GM12865 (cell line): ENCODE measurements around the gene RNF13.

Experiments
- DNase-seq: peaks from one replicate; pipeline ENCODE4 v3.0.0; 2010; ENCODE audit warnings: low read depth
- H3K4me3 ChIP-seq: 2 replicates; pipeline ENCODE4 v1.5.1; 2011; ENCODE audit warnings: mild to moderate bottlenecking, low read depth, low read length, control low read depth
- TF ChIP-seq, protein P1 (sequence below): IDR thresholded peaks from 2 replicates; pipeline ENCODE4 v1.5.1; 2011; ENCODE audit warnings: low read length, control low read depth, low read depth, inconsistent platforms; ENCODE audit not compliant: insufficient read depth; ENCODE audit errors: missing control alignments

Gene RNF13

DNA sequence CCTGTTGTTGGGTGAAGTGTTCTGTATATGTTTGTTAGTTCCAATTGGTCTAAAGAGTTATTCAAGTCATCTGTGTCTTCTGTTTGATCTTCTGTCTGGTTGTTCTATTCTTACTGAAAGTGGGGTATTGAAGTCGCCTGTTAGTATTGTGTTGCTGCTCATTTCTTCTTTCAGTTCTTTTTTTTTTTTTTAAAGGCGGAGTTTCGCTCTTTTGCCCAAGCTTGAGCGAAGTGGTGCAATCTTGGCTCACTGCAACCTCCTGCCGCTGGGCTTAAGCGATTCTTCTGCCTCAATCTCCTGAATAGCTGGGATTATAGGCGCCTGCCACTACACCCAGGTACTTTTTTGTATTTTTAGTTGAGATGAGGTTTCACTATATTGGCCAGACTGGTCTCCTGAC lies 134.2 kb downstream of the RNF13 start:
- TF ChIP-seq, protein P1, sequence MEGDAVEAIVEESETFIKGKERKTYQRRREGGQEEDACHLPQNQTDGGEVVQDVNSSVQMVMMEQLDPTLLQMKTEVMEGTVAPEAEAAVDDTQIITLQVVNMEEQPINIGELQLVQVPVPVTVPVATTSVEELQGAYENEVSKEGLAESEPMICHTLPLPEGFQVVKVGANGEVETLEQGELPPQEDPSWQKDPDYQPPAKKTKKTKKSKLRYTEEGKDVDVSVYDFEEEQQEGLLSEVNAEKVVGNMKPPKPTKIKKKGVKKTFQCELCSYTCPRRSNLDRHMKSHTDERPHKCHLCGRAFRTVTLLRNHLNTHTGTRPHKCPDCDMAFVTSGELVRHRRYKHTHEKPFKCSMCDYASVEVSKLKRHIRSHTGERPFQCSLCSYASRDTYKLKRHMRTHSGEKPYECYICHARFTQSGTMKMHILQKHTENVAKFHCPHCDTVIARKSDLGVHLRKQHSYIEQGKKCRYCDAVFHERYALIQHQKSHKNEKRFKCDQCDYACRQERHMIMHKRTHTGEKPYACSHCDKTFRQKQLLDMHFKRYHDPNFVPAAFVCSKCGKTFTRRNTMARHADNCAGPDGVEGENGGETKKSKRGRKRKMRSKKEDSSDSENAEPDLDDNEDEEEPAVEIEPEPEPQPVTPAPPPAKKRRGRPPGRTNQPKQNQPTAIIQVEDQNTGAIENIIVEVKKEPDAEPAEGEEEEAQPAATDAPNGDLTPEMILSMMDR = no peak
- no peak overlapping the region for H3K4me3 ChIP-seq
- DNase-seq = no peak

DNA sequence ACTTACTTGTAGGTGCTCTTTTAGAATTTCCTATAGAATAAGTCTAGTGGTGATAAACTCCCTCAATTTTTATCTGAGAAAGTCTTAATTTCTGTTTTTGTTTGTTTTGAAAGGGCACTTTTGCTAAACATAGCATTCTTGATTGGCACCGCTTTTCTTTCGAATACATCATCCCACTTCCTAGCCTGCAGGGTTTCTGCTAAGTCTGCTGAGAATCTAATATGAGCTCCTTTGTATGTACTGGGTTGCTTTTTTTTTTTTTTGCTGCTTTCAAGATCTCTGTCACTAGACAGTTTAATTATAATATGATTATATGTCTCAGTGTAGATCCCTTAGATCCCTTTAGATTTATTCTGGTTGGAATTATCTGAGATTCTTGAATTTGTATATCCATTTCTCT lies 136.2 kb downstream of the RNF13 start:
- no peak for DNase-seq
- TF ChIP-seq, protein P1 = no peak
- no peak overlapping the region for H3K4me3 ChIP-seq

- TF ChIP-seq, protein P1 = no peak
- H3K4me3 ChIP-seq = no peak overlapping the region
- no peak for DNase-seq
Observed at GRCh38 chr3:149954812-149955211, 141.8 kb downstream of the RNF13 start.

DNA sequence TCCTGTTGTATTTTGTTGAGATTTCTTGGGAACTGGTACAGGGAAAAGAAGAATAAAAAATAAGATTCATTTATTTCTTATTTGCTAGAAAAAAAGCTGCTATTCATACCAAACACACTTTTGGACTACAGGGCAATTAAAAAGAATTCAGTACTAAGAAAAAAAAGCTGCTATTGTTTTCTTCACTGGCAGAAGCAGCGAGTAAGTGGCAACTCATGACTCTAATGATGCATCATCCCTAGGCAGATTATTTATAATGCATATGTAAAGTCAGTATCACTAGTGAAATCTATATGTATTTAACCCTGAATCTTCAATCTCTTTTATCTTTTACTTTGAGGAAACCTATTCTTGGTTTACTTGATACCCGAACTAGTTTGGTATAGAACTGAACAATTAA lies 142.4 kb downstream of the RNF13 start:
- TF ChIP-seq, protein P1 = no peak
- H3K4me3 ChIP-seq = no peak overlapping the region
- no peak for DNase-seq

DNA sequence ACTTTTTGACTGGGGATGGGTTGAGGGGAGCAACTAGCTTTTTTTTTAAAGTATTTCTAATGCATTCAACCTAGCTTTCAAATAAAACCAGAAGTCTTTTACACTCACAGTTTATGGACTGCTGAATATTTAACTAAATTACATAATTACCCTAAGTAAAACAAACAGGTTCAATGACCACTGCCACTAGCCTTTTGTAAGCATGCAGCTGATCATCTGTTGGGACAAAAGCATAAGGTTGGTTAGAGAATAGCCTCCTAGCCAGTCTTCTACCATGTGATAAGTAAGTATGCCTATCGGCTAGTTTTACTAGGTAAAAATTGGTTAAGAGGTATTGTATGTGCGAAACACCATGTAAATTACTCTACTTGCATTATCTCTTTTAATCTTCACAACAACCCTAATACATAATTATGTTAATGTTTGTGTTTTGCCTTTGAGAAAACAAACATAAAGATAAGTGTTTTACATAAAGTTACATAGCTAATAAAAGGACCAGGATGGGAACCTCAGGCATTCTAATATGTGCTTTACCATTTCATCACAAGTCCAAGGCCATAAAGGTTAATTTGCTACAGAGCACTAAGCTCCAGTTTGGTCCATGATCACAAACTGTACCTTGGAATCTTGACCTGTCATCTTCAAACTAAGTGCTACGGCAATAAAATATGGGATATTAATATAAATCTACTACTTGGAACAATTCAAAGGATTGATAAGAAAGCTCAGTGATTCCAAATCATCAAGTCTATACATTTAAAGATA lies 144.5 kb downstream of the RNF13 start:
- TF ChIP-seq, protein P1 = no peak
- DNase-seq = no peak
- H3K4me3 ChIP-seq = no peak overlapping the region

GRCh38 chr3:149958171-149958796 lies 145.3 kb downstream of the RNF13 start:
- no peak overlapping the region for H3K4me3 ChIP-seq

More at GRCh38 chr3:149958171-149958796, 145.3 kb downstream of the RNF13 start:
- TF ChIP-seq, protein P1 = no peak
- peak; percentile 9 for DNase-seq
